GM10266 (cell line): ENCODE results near the gene PARD3.

Source experiments
- DNase-seq: peaks from one replicate; pipeline ENCODE4 v3.0.0; 2012; ENCODE audit errors: extremely low spot score
- TF ChIP-seq, protein P1 (sequence below): IDR thresholded peaks from 2 replicates; pipeline ENCODE4 v1.5.1; 2012; ENCODE audit warnings: mild to moderate bottlenecking, low read depth; ENCODE audit not compliant: control insufficient read depth, insufficient read depth; ENCODE audit errors: missing control alignments

The PARD3 gene

GRCh38 chr10:34789966-34790506, 25.1 kb downstream of the PARD3 start:
- TF ChIP-seq, protein P1, sequence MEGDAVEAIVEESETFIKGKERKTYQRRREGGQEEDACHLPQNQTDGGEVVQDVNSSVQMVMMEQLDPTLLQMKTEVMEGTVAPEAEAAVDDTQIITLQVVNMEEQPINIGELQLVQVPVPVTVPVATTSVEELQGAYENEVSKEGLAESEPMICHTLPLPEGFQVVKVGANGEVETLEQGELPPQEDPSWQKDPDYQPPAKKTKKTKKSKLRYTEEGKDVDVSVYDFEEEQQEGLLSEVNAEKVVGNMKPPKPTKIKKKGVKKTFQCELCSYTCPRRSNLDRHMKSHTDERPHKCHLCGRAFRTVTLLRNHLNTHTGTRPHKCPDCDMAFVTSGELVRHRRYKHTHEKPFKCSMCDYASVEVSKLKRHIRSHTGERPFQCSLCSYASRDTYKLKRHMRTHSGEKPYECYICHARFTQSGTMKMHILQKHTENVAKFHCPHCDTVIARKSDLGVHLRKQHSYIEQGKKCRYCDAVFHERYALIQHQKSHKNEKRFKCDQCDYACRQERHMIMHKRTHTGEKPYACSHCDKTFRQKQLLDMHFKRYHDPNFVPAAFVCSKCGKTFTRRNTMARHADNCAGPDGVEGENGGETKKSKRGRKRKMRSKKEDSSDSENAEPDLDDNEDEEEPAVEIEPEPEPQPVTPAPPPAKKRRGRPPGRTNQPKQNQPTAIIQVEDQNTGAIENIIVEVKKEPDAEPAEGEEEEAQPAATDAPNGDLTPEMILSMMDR = no peak
- DNase-seq = no peak

- DNase-seq = no peak
- TF ChIP-seq, protein P1 = no peak
Measured at GRCh38 chr10:34786464-34786863, 28.6 kb downstream of the PARD3 start.

GRCh38 chr10:34781711-34782110, 33.4 kb downstream of the PARD3 start:
- DNase-seq = no peak

DNA sequence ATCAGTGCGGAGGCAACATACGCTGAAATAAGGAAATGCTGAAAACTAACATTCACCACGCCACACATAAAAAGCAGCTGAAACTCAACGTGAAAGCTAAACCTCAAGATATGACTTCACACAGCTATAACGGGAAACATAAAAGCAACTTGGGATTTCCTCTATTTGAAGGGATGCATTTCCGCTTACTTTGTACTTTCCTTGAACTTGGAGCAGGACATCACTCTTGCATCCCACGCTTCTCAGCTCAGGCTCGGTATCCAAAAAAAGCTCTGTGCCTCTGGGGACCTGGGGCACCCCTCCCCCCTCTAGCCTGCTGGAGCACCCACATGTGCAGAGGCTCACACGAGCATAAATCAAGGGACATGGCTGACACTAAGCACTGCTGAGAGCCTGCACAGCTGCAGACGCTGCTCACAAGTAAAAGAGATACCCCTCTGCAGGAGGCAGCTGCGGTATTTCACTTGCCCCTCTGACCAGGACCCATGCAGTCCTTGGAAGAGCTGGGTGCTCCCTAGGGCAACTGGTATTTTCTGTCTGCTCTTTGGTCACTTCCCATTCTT, 34.2 kb downstream of the PARD3 start:
- TF ChIP-seq, protein P1 = no peak

More at GRCh38 chr10:34781711-34782110, 33.4 kb downstream of the PARD3 start:
- TF ChIP-seq, protein P1 = no peak

GRCh38 chr10:34778237-34778636, 36.9 kb downstream of the PARD3 start:
- TF ChIP-seq, protein P1 = no peak
- no peak for DNase-seq

More for the DNA sequence above, 34.2 kb downstream of the PARD3 start:
- DNase-seq = peak; percentile 55

GRCh38 chr10:34776090-34776690, 38.9 kb downstream of the PARD3 start:
- no peak for DNase-seq
- TF ChIP-seq, protein P1 = no peak

DNA sequence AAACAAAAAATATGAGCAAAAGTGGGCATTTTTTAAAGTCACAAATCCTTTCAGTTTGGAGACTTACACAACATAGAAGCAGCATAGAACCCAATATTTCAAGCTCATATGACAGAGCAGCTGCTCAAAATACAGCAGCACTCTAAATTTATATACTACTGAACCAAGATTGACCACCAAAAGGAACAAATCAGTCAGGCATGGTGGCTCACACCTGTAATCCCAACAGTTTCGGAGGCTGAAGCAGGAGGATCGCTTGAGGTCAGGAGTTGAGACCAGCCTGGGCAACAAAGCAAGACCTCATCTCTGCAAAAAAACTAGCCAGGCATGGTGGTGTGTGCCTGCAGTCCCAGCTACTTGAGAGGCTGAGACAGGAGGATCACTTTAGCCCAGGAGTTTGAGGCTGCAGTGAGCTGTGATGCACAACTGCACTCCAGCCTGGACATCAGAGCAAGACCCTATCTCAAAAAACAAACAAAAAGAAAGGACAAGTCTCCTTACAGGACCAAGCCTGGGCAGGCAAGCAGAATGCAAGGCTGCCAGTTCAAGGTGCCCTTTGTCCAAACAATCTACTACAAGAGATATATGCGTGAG, 40.0 kb downstream of the PARD3 start:
- DNase-seq = no peak
- TF ChIP-seq, protein P1 = no peak
